Ovary (tissue), 3 donors: Measurements from ENCODE around the gene ETFRF1.

Experiments
- EP300 ChIP-seq: sonication (generic); formaldehyde crosslinking; IDR thresholded peaks from one replicate; pipeline ENCODE4 v1.6.1; 2017; ENCODE audit warnings: antibody characterized with exemption
- POLR2A ChIP-seq: fragments of 450-650 bp; IDR thresholded peaks from one replicate; pipeline ENCODE4 v1.6.1; 2017; ENCODE audit warnings: antibody characterized with exemption, mild to moderate bottlenecking, moderate library complexity
- TF ChIP-seq, protein P1 (sequence below), 3 donors: fragments of 450-650 bp in 2 of 3; fragments of 200-600 bp in 1 of 3; IDR thresholded peaks; one replicate each; pipeline versions ENCODE4 v1.5.1 to v1.8.0; 2016 to 2022; ENCODE audit warnings: antibody characterized with exemption in 3 of 3, mild to moderate bottlenecking in 1 of 3
- donor health status: DM: no; HTN: no; CAD: no.

DNA sequence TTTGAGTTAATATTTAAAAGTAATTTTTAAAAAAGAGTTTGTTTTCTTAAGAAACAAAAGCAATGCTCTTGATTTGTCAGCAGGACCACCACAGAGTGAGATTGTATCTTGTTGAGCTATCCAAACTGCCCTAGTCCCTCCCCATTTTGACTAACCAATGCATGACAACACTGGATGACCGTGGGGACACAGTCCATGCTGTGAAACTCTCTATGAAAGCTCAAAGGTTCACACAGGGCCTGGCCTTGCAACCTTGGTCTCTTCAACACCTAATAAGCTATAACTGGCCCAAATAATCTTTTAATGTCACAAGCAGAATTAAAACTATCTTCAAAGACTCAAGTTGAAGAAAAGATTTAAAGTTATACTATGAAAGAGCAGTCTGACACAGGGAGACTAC, 13.5 kb downstream of the ETFRF1 start:
- TF ChIP-seq EP300 (no peak), POLR2A (no peak)
- TF ChIP-seq, protein P1, sequence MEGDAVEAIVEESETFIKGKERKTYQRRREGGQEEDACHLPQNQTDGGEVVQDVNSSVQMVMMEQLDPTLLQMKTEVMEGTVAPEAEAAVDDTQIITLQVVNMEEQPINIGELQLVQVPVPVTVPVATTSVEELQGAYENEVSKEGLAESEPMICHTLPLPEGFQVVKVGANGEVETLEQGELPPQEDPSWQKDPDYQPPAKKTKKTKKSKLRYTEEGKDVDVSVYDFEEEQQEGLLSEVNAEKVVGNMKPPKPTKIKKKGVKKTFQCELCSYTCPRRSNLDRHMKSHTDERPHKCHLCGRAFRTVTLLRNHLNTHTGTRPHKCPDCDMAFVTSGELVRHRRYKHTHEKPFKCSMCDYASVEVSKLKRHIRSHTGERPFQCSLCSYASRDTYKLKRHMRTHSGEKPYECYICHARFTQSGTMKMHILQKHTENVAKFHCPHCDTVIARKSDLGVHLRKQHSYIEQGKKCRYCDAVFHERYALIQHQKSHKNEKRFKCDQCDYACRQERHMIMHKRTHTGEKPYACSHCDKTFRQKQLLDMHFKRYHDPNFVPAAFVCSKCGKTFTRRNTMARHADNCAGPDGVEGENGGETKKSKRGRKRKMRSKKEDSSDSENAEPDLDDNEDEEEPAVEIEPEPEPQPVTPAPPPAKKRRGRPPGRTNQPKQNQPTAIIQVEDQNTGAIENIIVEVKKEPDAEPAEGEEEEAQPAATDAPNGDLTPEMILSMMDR (IDR thresholded peaks at IDR 0.05): no peak
